HepG2 (cell line): Measurements from ENCODE around the gene ID4. TPM values are rescaled to one million over a fixed set of nuclear protein-coding genes. Genes with fewer than 3 reads are reported as not detected.

Source experiments
- ATAC-seq: fragments of 200-7000 bp; cut with Tn5 transposase; 3 replicates; pipeline ENCODE4 v1.9.1; 2020; ENCODE audit warnings: mild to moderate bottlenecking, moderate library complexity
- BruUV-seq: library from RNA; stranded (reverse); fragments of 400-500 nt; replicated peaks from 2 replicates; lab custom pipeline; 2021; lab: Mats Ljungman, UMichigan
- CTCF ChIA-PET: fragments of 300-600 bp; formaldehyde crosslinking; extraction: SDS; loops from one replicate; lab custom pipeline; 2021; ENCODE audit warnings: low total read pairs, inconsistent platforms, low intra/inter-chr PET ratio; lab: Yijun Ruan, JAX
- POLR2A ChIA-PET: fragments of 350-600 bp; sonication (Branson Sonifier 250); formaldehyde crosslinking; loops from one replicate; lab custom pipeline; 2020; ENCODE audit warnings: antibody characterized with exemption, inconsistent platforms; lab: Yijun Ruan, JAX
- DNase-seq: peaks from one replicate; pipeline ENCODE4 v3.0.0-alpha.2; 2015; ENCODE audit warnings: low spot score
- FAIRE-seq: peaks from 3 replicates; lab custom pipeline; 2011; peaks lifted over from hg19 to GRCh38; lab: Jason Lieb, UNC
- H2AFZ ChIP-seq: one replicate; pipeline ENCODE4 v1.6.1; 2011; ENCODE audit warnings: low read length, inconsistent platforms
- H3K27ac ChIP-seq: fragments of 300-600 bp; 3 replicates; pipeline ENCODE4 v1.8.0; 2011; ENCODE audit warnings: mixed run types, mild to moderate bottlenecking, mixed read lengths, low read length, inconsistent platforms; ENCODE audit not compliant: insufficient read depth; ENCODE audit errors: extremely low read length
- H3K27me3 ChIP-seq, 2 experiments: fragments of 200-600 bp in 1 of 2; 2 replicates in 1 of 2; 3 replicates in 1 of 2; pipeline versions ENCODE4 v1.6.0 to v1.8.0; 2011; ENCODE audit warnings: low read length in 2 of 2, mild to moderate bottlenecking in 2 of 2, moderate library complexity in 2 of 2, inconsistent platforms in 1 of 2; ENCODE audit not compliant: insufficient read depth in 2 of 2, control insufficient read depth in 1 of 2
- H3K36me3 ChIP-seq, 2 experiments: fragments of 200-600 bp in 1 of 2; replicated peaks in 1 of 2; 2 replicates in 1 of 2; 3 replicates in 1 of 2; pipeline versions ENCODE4 v1.5.1 to v1.8.0; 2011; ENCODE audit warnings: low read length in 2 of 2, inconsistent platforms in 1 of 2; ENCODE audit not compliant: insufficient read depth in 2 of 2, control insufficient read depth in 1 of 2
- H3K4me1 ChIP-seq: 2 replicates; pipeline ENCODE4 v1.5.1; 2012; ENCODE audit warnings: low read length, inconsistent platforms; ENCODE audit not compliant: insufficient read depth
- H3K4me2 ChIP-seq: 2 replicates; pipeline ENCODE4 v1.6.0; 2011; ENCODE audit warnings: low read depth, low read length, inconsistent platforms
- H3K4me3 ChIP-seq, 3 experiments: fragments of 200-600 bp in 1 of 3; sonication (generic), shearing (Covaris generic) in 1 of 3; replicated peaks in 1 of 3; 2 replicates each; pipeline ENCODE4 v1.5.1; 2011 to 2016; ENCODE audit warnings: low read length in 3 of 3, inconsistent platforms in 2 of 3, low read depth in 2 of 3, mild to moderate bottlenecking in 2 of 3, control low read depth in 1 of 3, mixed read lengths in 1 of 3; ENCODE audit not compliant: insufficient read depth in 1 of 3
- H3K79me2 ChIP-seq: one replicate; pipeline ENCODE4 v1.6.1; 2011; ENCODE audit warnings: low read length, inconsistent platforms; ENCODE audit not compliant: insufficient read depth
- H3K9ac ChIP-seq: 2 replicates; pipeline ENCODE4 v1.6.0; 2011; ENCODE audit warnings: mild to moderate bottlenecking, low read depth, low read length, inconsistent platforms; ENCODE audit not compliant: insufficient read depth
- H3K9me3 ChIP-seq: 2 replicates; pipeline ENCODE4 v1.5.1; 2012; ENCODE audit warnings: mild to moderate bottlenecking, low read length
- H4K20me1 ChIP-seq: 2 replicates; pipeline ENCODE4 v1.6.0; 2011; ENCODE audit warnings: inconsistent platforms, mild to moderate bottlenecking, low read length, moderate library complexity; ENCODE audit not compliant: insufficient read depth
- ARNT ChIP-seq: fragments of 450-650 bp; IDR thresholded peaks from 2 replicates; pipeline ENCODE4 v1.6.1; 2017
- CEBPG ChIP-seq: IDR thresholded peaks from 2 replicates; pipeline ENCODE4 v1.6.1; 2016
- KLF13 ChIP-seq: sonication (generic); formaldehyde crosslinking; IDR thresholded peaks from 2 replicates; pipeline ENCODE4 v1.4.0; 2020; ENCODE audit warnings: mild to moderate bottlenecking, missing genetic modification reagents
- KLF16 ChIP-seq, 2 experiments: sonication (generic) in 1 of 2; formaldehyde crosslinking in 1 of 2; IDR thresholded peaks; 2 replicates each; pipeline versions ENCODE4 v1.6.1 to v1.8.0; 2016 to 2023; ENCODE audit warnings: missing genetic modification reagents in 2 of 2, missing compliant biosample characterization in 1 of 2
- TEAD2 ChIP-seq: sonication (generic); formaldehyde crosslinking; IDR thresholded peaks from 2 replicates; pipeline ENCODE4 v1.9.0; 2021; ENCODE audit warnings: missing genetic modification reagents
- ZFP41 ChIP-seq: sonication (generic); formaldehyde crosslinking; IDR thresholded peaks from 2 replicates; pipeline ENCODE4 v1.4.0; 2020; ENCODE audit warnings: mild to moderate bottlenecking, missing genetic modification reagents, borderline replicate concordance
- ZNF556 ChIP-seq: sonication (generic); formaldehyde crosslinking; IDR thresholded peaks from 2 replicates; pipeline ENCODE4 v1.4.0; 2020; ENCODE audit warnings: mild to moderate bottlenecking, missing genetic modification reagents, borderline replicate concordance
- ZNF558 ChIP-seq: sonication (generic); formaldehyde crosslinking; IDR thresholded peaks from 2 replicates; pipeline ENCODE4 v1.9.0; 2022; ENCODE audit warnings: mild to moderate bottlenecking, missing genetic modification reagents, borderline replicate concordance
- ZNF773 ChIP-seq: sonication (generic); formaldehyde crosslinking; IDR thresholded peaks from 2 replicates; pipeline ENCODE4 v1.4.0; 2020; ENCODE audit warnings: missing genetic modification reagents, borderline replicate concordance
- ZNF782 ChIP-seq: sonication (generic); formaldehyde crosslinking; IDR thresholded peaks from 2 replicates; pipeline ENCODE4 v1.4.0; 2020; ENCODE audit warnings: missing genetic modification reagents, mild to moderate bottlenecking, borderline replicate concordance
- WGBS: methylation state at CpG from one replicate; pipeline ENCODE4 v1.1.6; 2017; ENCODE audit warnings: low lambda C conversion rate; 5-methylcytosine and 5-hydroxymethylcytosine counted together
- in situ Hi-C: cut with HindIII; loops from 2 replicates; pipeline ENCODE4 v1.10.0; 2017; ENCODE audit warnings: low pct_unique_long_range_greater_than_20kb; ENCODE audit not compliant: extremely low pct_ligation_motif_present
- intact Hi-C: fragments of 100-400 bp; cut with micrococcal nuclease; formaldehyde crosslinking; loops from one replicate; pipeline ENCODE4 v1.10.0; 2022; ENCODE audit not compliant: unreplicated experiment
- polyA plus RNA-seq, 8 experiments: library from polyadenylated mRNA; depleted of rRNA in 3 of 8; stranded (reverse) in 7 of 8; unstranded in 1 of 8; fragments of >200 nt; fragmentation: Illumina TruSeq in 4 of 8; extraction: Trizol in 4 of 8; gene quantifications; 2 replicates each; pipeline versions ENCODE4 v1.2.1 to v1.2.3, GENCODE V29; 2011 to 2016; ENCODE audit warnings: low read depth in 4 of 8, missing spikeins in 1 of 8, mixed read lengths in 1 of 8; ENCODE audit not compliant: insufficient read depth in 1 of 8
- total RNA-seq, 5 experiments: library from RNA; depleted of rRNA; stranded (reverse); fragments of >200 nt; fragmentation: Illumina TruSeq; extraction: Trizol; gene quantifications; 2 replicates each; pipeline ENCODE4 v1.2.3, GENCODE V29; 2016; ENCODE audit warnings: low read depth in 1 of 5
- TF ChIP-seq, protein P1 (sequence below): sonication (generic); formaldehyde crosslinking; IDR thresholded peaks from 2 replicates; pipeline ENCODE4 v1.8.0; 2022; ENCODE audit warnings: missing genetic modification reagents, mild to moderate bottlenecking, moderate library complexity, borderline replicate concordance
- TF ChIP-seq, protein P2 (sequence below): sonication (generic); formaldehyde crosslinking; IDR thresholded peaks from 2 replicates; pipeline ENCODE4 v1.4.0; 2020; ENCODE audit warnings: missing genetic modification reagents, borderline replicate concordance

Gene ID4
- total and polyA plus RNA-seq, 2 of the 13 experiments (the other 11 are each of a cell fraction or from before 2014, with no cell fraction given), result 0.20 to 0.44 TPM

DNA sequence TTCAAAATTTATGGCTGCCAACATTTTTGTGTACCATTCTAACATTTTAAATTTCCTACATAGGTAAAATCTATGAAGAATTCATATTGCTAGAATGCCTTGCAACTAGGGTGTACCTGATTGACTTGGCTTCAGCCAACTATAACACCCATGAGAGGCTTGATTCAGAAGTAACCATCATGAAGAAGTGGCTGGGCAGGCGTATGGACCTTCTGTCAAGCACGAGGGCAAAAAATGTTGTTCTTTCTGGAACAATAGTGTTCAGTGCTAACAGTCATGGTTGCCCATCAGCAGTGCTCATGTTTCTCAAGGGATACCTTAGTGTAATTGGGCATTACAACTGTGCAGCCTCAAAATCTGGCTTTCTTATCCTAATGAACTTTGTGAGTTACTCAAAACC is 42.9 kb downstream of the ID4 start:
- H3K9me3 ChIP-seq, result no peaks in the 10 kb centered on the region
- intact Hi-C loops, result no loop called here
- H3K4me3 ChIP-seq, result no peak overlapping the region
- TF ChIP-seq, protein P1, sequence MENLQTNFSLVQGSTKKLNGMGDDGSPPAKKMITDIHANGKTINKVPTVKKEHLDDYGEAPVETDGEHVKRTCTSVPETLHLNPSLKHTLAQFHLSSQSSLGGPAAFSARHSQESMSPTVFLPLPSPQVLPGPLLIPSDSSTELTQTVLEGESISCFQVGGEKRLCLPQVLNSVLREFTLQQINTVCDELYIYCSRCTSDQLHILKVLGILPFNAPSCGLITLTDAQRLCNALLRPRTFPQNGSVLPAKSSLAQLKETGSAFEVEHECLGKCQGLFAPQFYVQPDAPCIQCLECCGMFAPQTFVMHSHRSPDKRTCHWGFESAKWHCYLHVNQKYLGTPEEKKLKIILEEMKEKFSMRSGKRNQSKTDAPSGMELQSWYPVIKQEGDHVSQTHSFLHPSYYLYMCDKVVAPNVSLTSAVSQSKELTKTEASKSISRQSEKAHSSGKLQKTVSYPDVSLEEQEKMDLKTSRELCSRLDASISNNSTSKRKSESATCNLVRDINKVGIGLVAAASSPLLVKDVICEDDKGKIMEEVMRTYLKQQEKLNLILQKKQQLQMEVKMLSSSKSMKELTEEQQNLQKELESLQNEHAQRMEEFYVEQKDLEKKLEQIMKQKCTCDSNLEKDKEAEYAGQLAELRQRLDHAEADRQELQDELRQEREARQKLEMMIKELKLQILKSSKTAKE (CRISPR knock-in tag), result no peak
- TF ChIP-seq, protein P2, sequence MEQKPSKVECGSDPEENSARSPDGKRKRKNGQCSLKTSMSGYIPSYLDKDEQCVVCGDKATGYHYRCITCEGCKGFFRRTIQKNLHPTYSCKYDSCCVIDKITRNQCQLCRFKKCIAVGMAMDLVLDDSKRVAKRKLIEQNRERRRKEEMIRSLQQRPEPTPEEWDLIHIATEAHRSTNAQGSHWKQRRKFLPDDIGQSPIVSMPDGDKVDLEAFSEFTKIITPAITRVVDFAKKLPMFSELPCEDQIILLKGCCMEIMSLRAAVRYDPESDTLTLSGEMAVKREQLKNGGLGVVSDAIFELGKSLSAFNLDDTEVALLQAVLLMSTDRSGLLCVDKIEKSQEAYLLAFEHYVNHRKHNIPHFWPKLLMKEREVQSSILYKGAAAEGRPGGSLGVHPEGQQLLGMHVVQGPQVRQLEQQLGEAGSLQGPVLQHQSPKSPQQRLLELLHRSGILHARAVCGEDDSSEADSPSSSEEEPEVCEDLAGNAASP, result no peak
- no peak for TF ChIP-seq CEBPG (CRISPR knock-in tag)
- TF ChIP-seq ARNT, result no peak
- no peak for TF ChIP-seq ZNF556 (CRISPR knock-in tag)
- TF ChIP-seq KLF16 (CRISPR knock-in tag; IDR thresholded peaks at IDR 0.05), result no peak
- TF ChIP-seq ZFP41 (CRISPR knock-in tag), result no peak
- no peak for TF ChIP-seq ZNF773
- no peak for TF ChIP-seq TEAD2 (CRISPR knock-in tag)
- no peak for TF ChIP-seq ZNF558 (CRISPR knock-in tag)
- no peak for TF ChIP-seq KLF13 (CRISPR knock-in tag)
- no peak for TF ChIP-seq ZNF782
- no peak overlapping the region for H3K27ac ChIP-seq
- H3K36me3 ChIP-seq, result no peaks in the 10 kb centered on the region
- H3K4me2 ChIP-seq, result no peak overlapping the region
- H3K9ac ChIP-seq, result no peak overlapping the region
- in situ Hi-C loops, result no loop called here
- ATAC-seq (no peak), DNase-seq (no peak), FAIRE-seq (no peak)
- BruUV-seq, result no TSS peak
- H3K79me2 ChIP-seq, result no peaks in the 10 kb centered on the region
- CTCF ChIA-PET, result no interaction called here
- no peaks in the 10 kb centered on the region for H3K27me3 ChIP-seq
- H4K20me1 ChIP-seq, result no peaks in the 10 kb centered on the region
- H3K4me1 ChIP-seq, result no peaks in the 10 kb centered on the region
- WGBS, result 4% methylated on average over 2 of the region's 2 CpGs
- POLR2A ChIA-PET, result no interaction called here
- no peak overlapping the region for H2AFZ ChIP-seq
